ENCODE data around the gene MAP3K14. TPM values are rescaled to one million over a fixed set of nuclear protein-coding genes. Genes with fewer than 3 reads are reported as not detected.
A peak's percentile ranks its signal among the peaks of the same experiment; 100 is the strongest.

MAP3K14 gene
- total RNA-seq, 1 donor from 2014 or later: 16.6 TPM

GRCh38 chr17:45230787-45231480, 85.9 kb downstream of the MAP3K14 start:
- DNase-seq (peak; percentile 86), ATAC-seq (peak; percentile 8)
- intact Hi-C loops (cut with micrococcal nuclease): no loop called here

GRCh38 chr17:45230410-45230786, 86.4 kb downstream of the MAP3K14 start:
- ATAC-seq (no peak), DNase-seq (no peak)
- intact Hi-C loops (cut with micrococcal nuclease): no loop called here

GRCh38 chr17:45229681-45230409, 87.0 kb downstream of the MAP3K14 start:
- intact Hi-C loops (cut with micrococcal nuclease): no loop called here
- peak; percentile 22 for ATAC-seq
- DNase-seq: peak; percentile 70

GRCh38 chr17:45228763-45229539, 87.9 kb downstream of the MAP3K14 start:
- ATAC-seq: peak; percentile 75
- intact Hi-C loops (cut with micrococcal nuclease): no loop called here
- peak; percentile 91 for DNase-seq

- peak; percentile 5 for ATAC-seq
- peak; percentile 55 for DNase-seq
- intact Hi-C loops (cut with micrococcal nuclease): no loop called here
Observed at GRCh38 chr17:45227926-45228762, 88.7 kb downstream of the MAP3K14 start.

- ATAC-seq: no peak
- intact Hi-C loops (cut with micrococcal nuclease): no loop called here
Observed at GRCh38 chr17:45227101-45227925, 89.5 kb downstream of the MAP3K14 start.

GRCh38 chr17:45226576-45226975, 90.2 kb downstream of the MAP3K14 start:
- peak; percentile 5 for DNase-seq
- intact Hi-C loops (cut with micrococcal nuclease): no loop called here
- ATAC-seq: no peak

More at GRCh38 chr17:45227101-45227925, 89.5 kb downstream of the MAP3K14 start:
- DNase-seq: peak; percentile 45

- ATAC-seq (peak; percentile 11), DNase-seq (peak; percentile 77)
- intact Hi-C loops (cut with micrococcal nuclease): no loop called here
Observed at GRCh38 chr17:45225964-45226530, 90.8 kb downstream of the MAP3K14 start.

- intact Hi-C loops (cut with micrococcal nuclease): no loop called here
- peak; percentile 57 for DNase-seq
- ATAC-seq: no peak
Observed at GRCh38 chr17:45225051-45225700, 91.6 kb downstream of the MAP3K14 start.

- intact Hi-C loops (cut with micrococcal nuclease): no loop called here
- DNase-seq (peak; percentile 37), ATAC-seq (no peak)
Observed at GRCh38 chr17:45224671-45225050, 92.2 kb downstream of the MAP3K14 start.

GRCh38 chr17:45223539-45224528, 93.0 kb downstream of the MAP3K14 start:
- DNase-seq: peak; percentile 24
- no peak for ATAC-seq
- intact Hi-C loops (cut with micrococcal nuclease): no loop called here

- DNase-seq: peak; percentile 39
- ATAC-seq: no peak
- intact Hi-C loops (cut with micrococcal nuclease): no loop called here
Observed at GRCh38 chr17:45222996-45223538, 93.8 kb downstream of the MAP3K14 start.

GRCh38 chr17:45222289-45222995, 94.4 kb downstream of the MAP3K14 start:
- DNase-seq: peak; percentile 45
- ATAC-seq: peak; percentile 3
- intact Hi-C loops (cut with micrococcal nuclease): no loop called here

GRCh38 chr17:45222014-45222288, 94.9 kb downstream of the MAP3K14 start:
- ATAC-seq (no peak), DNase-seq (peak; percentile 46)
- intact Hi-C loops (cut with micrococcal nuclease): no loop called here
